Inflammatory macrophage treated with lipopolysaccharide for 4 hours (primary cell): ENCODE data around the gene SHISA5.

Experiments
- DNase-seq: peaks from one replicate; pipeline ENCODE4 v3.0.0-alpha.2; 2020

Gene SHISA5

DNA sequence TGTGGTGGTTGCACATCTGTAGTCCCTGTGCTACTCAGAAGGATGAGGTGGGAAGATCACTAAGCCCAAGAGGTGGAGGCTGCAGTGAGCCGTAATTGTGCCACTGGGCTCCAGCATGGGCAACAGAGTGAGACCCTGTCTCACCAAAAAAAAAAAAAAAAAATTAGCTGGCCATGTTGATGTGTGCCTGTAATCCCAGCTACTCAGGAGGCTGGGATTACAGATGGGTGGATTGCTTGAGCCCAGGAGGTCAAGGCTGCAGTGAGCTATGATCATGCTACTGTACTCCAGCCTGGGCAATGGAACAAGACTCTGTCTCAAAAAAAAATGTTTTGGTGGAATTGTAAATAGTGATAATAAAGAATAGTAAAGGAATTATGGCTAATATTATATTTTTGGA is 47.5 kb downstream of the SHISA5 start:
- no peak for DNase-seq

DNA sequence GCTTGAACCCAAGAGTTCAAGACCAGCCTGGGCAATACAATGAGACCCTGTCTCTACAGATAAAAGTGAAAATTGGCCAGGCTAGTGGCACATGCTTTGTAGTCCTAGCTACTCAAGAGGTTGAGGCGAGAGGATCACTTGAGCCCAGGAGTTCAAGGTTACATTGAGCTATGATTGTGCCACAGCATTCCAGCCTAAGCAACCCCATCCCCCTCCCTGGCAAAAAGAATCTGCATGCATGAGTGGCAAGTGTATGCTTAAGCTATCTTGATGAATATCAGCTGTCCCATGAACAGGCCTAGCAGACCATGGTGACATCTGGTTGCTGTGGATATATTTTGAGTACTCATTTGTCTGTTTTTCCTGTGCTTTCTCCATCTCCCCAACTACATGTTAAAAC is 52.7 kb downstream of the SHISA5 start:
- DNase-seq = no peak

DNA sequence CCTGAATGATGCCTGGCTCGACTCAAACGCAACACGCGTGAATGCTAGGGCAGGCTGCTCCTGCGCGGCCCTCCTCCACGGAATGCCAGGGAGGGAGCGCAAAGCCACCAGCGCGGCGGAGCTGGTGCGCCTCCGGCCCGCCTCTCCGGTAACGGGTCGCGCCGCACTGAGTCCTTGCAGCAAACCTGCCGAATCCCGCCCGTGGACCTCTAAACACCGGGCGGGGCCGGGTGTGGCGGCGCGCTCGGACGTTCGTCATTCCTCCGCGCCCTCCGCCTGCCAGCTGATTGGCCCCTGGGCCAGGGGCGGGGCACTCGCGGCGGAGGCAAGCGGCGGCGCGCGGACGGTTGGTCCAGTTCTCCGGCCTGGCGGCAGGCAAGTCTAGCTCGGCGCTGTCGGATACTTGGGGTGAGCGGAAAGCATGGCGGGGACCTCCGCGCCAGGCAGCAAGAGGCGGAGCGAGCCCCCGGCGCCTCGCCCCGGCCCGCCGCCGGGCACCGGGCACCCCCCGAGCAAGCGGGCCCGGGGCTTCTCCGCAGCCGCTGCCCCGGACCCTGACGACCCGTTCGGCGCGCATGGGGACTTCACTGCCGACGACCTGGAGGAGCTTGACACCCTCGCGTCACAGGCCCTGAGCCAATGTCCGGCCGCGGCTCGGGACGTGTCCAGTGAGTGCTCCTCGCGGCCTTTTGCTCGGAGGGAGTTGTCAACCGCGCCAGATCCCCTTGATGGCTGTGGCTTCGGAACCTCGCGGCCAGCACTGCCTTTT is 57.4 kb downstream of the SHISA5 start, which contains the start of gene ATRIP:
TSS of gene ATRIP (plus strand) at position 313 of the 769 bp plus-strand sequence. CDS start at position 422, 109 bp downstream.
- peak; percentile 86 for DNase-seq

DNA sequence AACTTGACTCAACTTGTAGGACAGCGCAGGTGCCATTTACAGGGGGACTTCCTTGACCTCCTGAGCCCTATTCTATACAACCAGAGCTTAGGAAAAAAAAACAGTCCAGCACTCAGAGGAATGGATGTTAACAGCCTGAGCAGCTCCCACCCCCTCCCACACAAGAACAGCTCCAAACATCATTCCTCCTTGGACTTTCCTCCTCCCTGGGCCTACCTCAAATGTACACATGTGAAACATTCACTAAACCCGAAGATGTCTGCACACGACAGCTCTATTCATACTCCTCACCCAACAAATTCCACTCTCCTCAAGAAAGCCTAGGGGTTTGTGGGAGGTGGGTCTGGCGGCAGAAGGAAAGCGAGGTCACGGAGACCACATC is 57.9 kb downstream of the SHISA5 start:
- DNase-seq = no peak

DNA sequence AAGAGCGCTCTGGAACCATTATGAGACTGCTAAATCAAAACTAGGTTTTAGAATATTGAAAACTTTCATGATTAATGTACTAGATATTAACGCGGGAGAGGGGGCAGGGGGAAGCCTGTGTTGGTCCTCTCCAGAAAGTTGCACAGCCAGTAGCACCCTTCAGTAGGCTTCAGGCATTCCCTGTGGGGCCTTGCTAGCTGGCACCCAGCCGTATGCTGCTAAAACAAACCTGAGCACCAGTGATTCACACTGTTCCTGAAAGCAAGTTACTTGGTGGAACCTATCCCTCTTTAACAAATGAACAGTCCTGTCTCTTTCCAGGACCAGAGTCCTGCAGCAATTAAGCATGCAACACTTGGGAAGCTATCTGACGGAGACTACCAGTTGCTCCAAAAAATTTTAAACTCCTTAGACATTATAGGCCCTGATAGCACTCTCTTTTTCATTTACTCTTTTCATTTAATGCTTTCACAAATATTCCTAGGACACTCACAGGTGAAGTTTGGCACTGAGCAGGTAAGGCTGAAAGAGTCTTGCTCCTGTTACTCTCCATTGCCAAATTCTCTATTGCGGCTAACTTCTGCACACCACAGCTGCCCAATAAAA is 58.6 kb downstream of the SHISA5 start:
- no peak for DNase-seq

DNA sequence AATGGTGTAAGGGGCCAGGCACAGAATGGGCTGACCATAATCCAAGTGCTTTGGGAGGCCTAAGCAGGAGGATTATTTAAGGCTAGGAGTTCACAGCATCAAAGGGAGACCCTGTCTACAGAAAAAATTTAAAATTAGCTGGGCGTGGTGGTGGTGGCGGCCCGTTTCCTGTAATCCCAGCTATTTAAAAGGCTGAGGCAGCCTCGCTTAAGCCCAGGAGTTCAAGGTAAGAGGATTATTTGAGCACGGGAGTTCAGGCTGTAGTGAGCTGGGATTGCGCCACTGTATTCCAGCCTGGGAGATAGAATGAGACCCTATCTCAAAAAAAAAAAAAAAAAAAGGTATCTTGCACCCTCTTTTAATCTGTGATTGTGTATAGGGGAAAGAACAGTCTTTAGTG is 62.0 kb downstream of the SHISA5 start:
- no peak for DNase-seq

DNA sequence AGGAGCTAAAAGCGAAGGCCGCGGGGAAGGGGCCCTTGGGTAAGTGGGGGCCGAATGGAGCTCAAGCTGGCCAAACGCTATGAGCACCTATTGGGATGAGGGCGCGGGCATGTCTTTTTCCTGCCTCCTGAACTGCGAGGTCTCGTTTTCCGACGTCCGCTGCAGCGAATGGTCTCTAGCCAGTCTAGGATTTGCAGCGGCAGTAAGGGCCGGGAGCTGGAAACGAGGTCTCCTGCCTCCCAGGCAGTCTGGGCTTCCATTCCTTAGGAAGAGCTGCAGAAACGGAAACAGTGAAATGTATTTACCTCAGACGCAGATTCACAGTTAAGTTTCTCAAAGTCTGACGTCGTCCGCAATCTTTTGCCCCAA is 63.4 kb downstream of the SHISA5 start:
- no peak for DNase-seq

DNA sequence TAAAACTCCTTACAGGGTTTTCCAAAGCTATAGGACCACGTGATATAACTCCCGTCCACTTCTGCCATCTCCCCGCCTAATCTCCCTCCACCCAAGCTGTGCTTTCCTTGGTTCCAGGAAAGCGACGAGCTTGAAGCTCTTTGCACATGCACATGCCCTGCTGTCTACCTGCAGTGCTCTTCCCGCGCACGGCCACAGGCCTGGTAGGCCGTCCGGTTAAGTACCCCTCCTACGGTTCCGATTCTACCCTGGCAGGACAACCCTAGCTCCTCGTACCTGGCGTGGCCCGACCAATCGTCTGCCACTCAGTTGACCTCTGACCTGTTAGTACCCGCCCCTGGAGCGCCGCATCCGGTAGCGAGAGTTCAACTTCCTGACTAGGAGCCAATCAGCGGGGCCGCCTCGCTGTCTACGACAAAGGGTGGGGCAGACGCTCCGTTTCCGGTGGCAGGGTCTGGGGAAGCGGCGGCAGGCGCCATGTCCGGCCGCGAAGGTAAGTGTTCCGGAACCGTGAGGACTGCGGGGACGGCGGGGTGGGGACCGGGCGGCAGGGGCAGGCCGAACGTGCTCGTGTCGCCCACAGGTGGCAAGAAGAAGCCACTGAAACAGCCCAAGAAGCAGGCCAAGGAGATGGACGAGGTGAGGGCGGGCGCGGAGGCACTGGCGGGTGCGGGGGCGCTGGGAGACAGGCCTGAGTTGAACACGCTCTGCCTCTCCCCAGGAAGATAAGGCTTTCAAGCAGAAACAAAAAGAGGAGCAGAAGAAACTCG is 64.0 kb downstream of the SHISA5 start, which contains the start of the genes CCDC51 and TMA7:
TSS of gene CCDC51 (minus strand) at position 300 of the 770 bp plus-strand sequence. CDS start 4,991 bp downstream, outside the sequence.
TSS of gene TMA7 (plus strand) at position 438 of the 770 bp plus-strand sequence. CDS start at position 478, 40 bp downstream.
- DNase-seq = peak; percentile 99

DNA sequence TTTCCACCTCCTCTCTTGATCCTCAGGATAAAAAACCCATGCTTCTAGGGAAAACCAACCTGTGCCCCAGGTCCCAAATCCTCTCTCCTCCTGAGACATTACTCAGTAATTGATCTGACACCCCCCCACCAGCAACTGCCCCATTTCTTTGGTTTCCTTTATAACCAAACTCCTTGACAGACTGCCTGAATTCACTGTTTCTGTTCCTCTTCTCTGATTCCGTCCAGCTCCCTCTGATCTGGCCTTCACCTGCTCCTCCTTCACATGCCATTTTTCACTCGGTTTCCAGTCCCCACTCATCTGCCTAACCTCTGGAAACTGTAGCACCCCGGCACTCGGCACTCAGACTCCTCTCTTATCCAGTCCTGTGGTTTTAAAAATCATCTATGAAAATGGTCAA is 66.2 kb downstream of the SHISA5 start:
- DNase-seq = no peak

DNA sequence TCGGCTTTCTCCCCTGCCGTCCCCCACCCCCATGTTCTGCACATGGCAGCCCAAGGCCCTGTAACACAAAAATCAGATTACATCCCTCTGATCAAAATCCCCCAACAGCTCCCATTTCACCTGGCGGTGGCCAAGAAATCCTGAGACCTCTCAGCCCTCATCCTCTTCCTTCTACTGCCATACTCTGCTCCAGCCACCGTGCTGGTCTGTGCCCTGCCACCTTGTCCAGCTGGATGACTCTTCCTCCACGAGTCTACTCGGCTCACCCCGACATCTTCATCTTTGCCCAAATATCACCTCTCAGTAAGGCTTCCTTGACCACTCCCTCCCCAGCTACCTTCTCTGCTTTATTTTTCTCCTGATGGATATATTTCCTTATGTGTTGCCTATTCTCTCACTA is 67.1 kb downstream of the SHISA5 start:
- no peak for DNase-seq

DNA sequence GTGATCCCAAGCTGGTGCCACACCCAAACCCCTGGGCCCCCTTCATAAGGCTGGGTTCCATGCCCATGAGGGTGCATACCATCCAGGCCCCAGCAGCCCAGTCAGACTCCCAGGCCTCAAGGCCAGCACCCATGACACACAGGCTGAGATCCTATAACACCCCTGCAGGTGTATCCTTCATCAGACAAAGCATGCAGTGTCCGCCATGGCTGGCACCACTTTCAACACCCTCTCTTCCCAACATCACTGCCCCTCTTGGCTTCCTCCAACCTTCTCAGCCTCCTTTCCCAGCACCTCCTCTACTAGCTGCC is 67.5 kb downstream of the SHISA5 start:
- no peak for DNase-seq

DNA sequence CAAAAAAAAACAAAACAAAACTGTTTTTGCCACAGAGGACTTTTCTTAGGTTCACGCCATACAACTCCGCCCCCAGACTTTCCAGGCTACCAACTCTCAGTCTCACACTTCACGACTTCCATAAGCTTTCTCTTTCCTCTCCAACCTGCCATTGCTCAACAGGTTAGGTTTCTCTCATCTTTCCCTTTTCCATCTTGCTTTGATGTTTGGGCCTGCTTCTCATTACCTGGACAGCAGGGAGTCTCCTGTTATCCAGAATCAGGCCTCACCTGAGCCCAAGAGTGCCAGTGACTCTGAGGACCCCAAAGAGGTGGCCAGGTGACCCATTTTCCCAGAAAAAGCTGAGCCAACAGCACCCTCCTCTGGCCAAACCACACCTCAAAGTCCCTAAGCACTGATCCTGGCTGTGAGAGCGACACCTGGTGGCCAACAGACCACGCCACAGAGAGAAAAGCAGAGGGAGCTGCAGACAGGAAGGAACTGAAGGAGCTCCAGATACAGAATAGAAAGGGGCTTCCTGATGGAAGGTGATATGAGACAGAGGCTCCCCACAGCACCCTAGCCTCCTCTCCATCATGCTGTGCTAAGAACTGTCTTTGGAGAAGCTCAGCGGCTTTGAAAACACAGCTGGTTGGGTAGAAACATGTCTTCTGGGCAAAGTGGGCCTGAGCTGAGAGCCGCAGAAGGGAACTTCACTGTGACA is 68.0 kb downstream of the SHISA5 start:
- DNase-seq = peak; percentile 80

DNA sequence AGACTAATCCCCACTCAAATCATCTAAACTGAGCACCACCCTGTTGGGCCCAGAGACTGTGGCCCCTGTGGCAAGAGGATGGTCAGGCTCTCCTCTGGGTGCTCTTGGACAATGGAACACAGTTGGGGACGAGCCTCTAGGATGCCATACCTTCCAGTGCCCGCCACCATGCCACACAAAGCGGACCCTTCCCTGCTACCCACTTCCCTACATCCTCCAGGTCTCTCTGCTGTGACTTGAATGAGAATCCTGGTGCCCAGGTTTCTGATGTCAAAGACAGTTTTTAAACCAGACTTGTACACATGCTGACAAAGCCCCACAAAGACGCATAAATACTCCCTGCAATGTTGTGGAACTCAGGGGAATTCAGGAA is 68.8 kb downstream of the SHISA5 start:
- no peak for DNase-seq

DNA sequence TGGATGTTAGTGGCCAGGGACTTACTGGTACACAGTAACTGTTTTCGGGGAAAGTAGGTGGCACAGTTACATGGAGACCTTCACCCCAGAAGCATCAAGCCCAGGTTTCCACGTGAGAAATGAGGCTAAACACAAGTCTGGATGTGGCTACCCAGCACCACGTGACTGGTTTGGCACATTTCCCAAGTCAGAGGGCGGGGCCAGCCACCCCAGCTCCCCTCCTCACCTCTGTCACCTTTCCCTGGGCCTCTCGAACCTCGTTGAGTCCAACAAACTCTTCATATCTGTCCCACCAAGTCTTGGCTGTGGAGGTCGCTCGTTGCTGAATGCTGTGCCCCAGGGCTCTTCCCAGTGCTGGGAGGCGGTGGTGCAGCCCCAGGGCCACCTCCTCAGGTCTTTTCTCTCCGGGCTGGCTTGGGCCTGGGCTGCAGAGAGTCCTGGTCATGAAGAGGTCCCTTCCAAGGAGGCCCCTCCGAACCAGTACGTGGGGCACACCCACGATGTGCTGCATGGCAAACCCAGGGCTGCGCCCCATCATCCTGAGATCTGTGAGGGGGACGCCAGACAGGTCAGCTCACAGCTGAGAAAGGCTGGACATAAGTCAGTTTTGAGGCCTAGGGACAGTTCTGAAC is 69.3 kb downstream of the SHISA5 start:
- no peak for DNase-seq

DNA sequence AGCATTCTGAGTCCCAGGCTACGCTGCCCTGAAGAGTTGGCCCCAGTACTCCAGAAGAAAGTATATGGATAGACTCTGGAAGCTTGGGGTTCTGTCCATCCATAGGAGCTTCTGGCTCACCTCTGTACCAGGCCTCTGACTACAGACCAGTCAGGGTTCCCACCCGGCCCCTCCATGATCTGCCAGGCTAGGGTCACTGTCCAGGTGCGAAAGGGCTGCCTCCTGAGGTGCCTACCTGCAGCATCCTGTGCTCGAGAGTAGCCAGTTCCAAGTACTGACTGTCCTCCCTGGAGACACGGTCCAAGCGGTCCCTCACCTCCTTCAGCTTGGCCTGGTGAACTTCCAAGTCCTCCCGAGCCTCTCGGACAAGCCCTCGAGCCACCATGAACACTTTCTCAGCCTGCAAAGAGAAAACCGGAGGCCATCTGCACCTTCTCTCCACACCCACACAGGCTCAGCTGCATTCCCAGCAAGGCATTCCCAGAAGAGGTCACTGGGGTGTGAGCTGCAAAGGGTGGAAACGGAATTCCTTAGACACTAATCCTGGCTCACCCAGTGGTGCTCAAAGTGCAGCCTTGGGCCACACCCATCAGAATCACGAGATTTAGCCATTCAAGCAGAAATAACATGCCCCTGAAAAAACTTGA is 70.4 kb downstream of the SHISA5 start:
- DNase-seq = no peak

DNA sequence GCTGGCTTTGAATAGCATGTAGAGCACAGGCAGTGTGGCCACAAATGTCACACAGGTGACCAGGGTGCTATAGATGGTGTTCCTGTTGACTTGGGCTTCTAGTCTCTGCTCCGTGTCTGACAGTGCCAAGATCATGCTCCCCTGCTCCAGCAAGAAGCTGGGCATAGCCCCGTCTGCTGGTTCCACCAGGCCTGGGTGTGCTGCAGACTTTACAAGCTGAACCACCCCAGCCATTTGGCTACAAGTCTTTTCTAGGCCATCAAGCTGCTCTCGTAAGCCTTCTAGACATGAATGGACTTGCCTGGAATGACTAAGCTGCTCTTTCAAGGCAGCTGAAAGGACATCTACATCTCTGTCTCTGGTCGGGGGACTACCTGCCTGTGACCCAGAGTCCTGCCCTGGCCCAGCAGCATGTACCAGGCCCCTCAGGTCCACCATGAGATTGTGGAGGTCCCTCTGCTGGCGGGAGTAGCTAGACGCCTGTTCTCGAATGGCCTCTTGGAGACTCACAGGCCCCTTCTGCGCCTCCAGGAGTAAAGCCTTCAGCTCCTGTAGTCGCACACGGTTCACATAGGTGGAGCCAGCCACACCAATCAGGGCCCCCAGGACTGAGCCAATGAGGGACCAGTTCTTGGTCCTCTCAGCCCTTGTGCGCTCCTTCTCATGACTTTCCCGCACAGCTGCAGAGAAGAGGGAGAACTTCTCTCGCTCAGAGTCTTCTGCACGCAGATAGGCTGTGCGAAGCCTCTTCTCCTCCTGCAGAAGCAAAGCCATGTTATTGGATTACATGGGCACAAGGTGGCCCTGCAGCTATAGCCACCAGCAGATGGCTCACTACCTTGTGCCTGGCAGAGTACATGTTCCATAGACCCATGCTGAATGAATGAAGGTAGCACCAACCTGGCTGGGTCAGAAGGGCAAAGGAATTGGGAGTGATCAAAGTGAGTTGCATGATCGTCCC is 71.3 kb downstream of the SHISA5 start:
- no peak for DNase-seq

DNA sequence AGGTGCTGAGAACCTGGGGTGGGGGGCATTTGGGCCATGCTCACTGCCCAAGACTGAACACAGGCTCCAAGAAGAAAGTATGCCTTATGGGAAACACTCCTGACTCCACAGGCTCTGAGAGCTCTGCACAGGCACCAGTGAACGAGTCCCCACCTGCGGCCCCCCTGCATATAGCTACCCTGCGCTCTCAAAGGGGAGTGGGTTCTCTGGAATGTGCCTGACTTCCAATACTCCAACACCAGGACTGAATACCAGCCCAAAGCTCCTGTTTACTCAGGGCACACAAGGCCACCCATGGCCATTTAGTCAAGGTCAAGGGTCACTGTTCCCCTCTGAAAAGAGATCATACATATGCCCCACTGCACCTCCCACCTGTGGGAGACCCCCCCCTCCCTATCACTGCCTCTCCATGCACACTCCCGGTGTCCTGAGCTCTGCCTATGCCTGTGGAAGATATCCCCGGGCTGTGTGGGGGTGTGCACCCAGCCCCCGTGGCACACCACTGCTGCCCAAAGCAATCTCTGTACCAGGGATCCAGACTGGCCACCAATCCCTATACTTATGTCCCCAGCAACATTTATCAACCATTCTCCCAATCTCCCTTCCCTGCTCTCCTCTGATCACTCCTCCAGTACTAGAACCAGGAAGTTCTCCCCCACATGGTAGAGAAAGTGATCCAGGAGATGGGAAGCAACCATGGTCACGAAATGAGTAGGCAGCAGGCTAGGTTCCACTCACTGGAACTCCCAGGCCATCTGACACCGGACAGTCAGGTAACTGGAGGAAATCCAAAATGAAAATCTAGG is 72.5 kb downstream of the SHISA5 start:
- DNase-seq = no peak

DNA sequence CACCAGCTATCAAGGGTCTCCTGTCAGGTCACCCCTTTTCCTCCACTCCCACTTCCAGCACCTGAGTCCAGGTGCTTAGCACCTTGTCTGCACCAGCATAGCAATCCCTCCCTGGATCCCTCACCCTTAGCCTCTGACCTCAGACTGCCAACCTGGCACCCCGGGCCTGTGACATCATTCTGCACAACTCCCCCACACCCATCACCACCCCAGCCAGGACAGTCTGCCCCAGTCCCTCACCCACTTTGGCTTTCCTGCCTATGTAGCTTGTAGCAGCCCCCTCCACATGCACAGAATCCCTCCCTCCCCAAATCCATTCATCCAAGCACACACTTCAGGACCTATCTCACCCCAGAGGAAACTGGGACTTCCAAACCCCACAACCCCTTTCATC is 73.3 kb downstream of the SHISA5 start:
- no peak for DNase-seq

DNA sequence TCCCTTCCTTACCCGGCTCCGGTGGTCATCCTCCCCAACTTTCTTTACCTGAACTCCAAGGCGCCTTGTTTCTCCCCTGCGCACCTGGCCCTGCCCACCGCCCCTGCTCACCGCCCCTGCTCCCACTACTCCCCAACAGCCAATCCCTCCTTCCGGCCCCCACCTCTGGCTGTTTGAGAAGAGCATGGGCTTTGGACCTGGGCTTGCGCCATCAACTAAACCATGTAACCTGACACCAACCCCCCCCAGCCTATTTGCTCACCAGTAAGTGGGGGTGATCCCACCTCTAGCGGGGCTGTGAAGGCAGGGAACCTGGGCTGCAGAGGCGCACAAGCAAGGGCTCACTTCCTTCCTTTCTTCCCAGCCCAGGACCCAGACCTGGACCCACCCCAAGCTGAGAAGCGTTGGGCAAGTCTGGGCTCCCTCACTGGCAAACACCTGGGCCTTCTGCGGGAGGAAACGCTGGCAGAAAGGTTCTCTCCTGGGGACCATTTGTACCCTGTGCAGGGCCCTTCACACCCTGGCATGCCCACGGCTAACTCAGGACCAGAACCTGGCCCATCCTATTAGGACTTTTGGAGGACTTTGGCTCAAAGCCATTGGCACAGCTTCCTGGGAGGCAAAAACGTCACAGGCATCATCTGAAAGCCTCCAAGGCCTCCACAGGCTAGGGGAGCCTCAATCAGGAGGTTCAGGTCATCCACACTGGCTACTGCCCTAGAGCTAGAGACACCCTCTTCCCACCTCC is 73.8 kb downstream of the SHISA5 start, which contains the start of gene PLXNB1:
TSS of gene PLXNB1 (minus strand) at position 127 of the 748 bp plus-strand sequence. CDS start 5,475 bp downstream, outside the sequence.
- no peak for DNase-seq
